OCI-LY1 (cell line): Measurements from ENCODE around the gene PANK3.

ENCODE experiments used
- EZH2 ChIP-seq: fragments of 200-600 bp; sonication (generic), shearing (Covaris generic); IDR thresholded peaks from 2 replicates; pipeline ENCODE4 v1.8.0; 2017; ENCODE audit warnings: borderline replicate concordance, mixed run types, mild to moderate bottlenecking, antibody characterized with exemption, low read length, moderate library complexity, mixed read lengths
- TF ChIP-seq, protein P1 (sequence below): fragments of 200-600 bp; sonication (generic), shearing (Covaris generic); IDR thresholded peaks from 2 replicates; pipeline ENCODE4 v1.5.1; 2017; ENCODE audit warnings: mild to moderate bottlenecking, antibody characterized with exemption, low read length, moderate library complexity, mixed read lengths

DNA sequence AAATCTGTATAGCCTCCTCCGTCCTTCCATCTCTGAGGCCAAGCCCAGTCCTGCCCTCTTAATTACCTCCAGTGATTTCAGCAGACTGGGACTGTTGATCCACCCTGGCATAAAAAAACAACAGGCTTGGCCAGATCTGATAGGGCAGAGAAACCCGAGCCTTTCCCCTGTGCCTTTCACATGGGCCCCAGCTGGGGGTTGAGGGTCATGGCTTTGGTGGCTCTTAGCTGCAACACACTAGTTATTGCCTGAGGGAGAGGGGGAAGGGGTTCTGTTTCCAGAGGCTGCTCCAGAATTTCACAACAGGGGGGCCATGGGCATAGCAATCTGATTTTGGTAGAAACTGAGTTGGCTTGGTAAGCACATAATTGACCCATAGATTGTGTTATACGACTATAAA is 21.2 kb upstream of the PANK3 start:
- TF ChIP-seq, protein P1, sequence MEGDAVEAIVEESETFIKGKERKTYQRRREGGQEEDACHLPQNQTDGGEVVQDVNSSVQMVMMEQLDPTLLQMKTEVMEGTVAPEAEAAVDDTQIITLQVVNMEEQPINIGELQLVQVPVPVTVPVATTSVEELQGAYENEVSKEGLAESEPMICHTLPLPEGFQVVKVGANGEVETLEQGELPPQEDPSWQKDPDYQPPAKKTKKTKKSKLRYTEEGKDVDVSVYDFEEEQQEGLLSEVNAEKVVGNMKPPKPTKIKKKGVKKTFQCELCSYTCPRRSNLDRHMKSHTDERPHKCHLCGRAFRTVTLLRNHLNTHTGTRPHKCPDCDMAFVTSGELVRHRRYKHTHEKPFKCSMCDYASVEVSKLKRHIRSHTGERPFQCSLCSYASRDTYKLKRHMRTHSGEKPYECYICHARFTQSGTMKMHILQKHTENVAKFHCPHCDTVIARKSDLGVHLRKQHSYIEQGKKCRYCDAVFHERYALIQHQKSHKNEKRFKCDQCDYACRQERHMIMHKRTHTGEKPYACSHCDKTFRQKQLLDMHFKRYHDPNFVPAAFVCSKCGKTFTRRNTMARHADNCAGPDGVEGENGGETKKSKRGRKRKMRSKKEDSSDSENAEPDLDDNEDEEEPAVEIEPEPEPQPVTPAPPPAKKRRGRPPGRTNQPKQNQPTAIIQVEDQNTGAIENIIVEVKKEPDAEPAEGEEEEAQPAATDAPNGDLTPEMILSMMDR = no peak
- no peak for TF ChIP-seq EZH2
